ENCODE measurements around the gene ORC6. TPM values are rescaled to one million over a fixed set of nuclear protein-coding genes. Genes with fewer than 3 reads are reported as not detected.

Gene ORC6
- total RNA-seq, 1 donor from 2014 or later: 13.2 TPM

GRCh38 chr16:46717692-46718091 lies 28.2 kb downstream of the ORC6 start:
- no peak overlapping the region for H3K4me3 Mint-ChIP-seq
- peaks cover 10% of the 10 kb centered on the region for H3K4me1 Mint-ChIP-seq
- ChIA-PET CTCF (no interaction called here), POLR2A (no interaction called here)
- H3K27me3 Mint-ChIP-seq: no peaks in the 10 kb centered on the region
- no peak for ATAC-seq (ENCODE audit: low read depth)
- H3K36me3 Mint-ChIP-seq (ENCODE audit: low read depth): no peaks in the 10 kb centered on the region
- H3K27ac Mint-ChIP-seq: no peak overlapping the region
- DNase-seq: no peak
- TF ChIP-seq CTCF (IDR thresholded peaks at IDR 0.05): no peak
- intact Hi-C loops (cut with micrococcal nuclease): no loop called here
- no peaks in the 10 kb centered on the region for H3K9me3 Mint-ChIP-seq

GRCh38 chr16:46718214-46718613 lies 28.8 kb downstream of the ORC6 start:
- no peaks in the 10 kb centered on the region for H3K27me3 Mint-ChIP-seq
- no peak for DNase-seq
- H3K4me1 Mint-ChIP-seq: peaks cover 5% of the 10 kb centered on the region
- no peak for TF ChIP-seq CTCF (IDR thresholded peaks at IDR 0.05)
- H3K9me3 Mint-ChIP-seq: no peaks in the 10 kb centered on the region
- H3K36me3 Mint-ChIP-seq (ENCODE audit: low read depth): no peaks in the 10 kb centered on the region
- no peak for ATAC-seq (ENCODE audit: low read depth)
- POLR2A ChIA-PET: no interaction called here
- CTCF ChIA-PET: no interaction called here
- no peak overlapping the region for H3K27ac Mint-ChIP-seq
- intact Hi-C loops (cut with micrococcal nuclease): no loop called here
- H3K4me3 Mint-ChIP-seq: no peak overlapping the region

GRCh38 chr16:46719528-46719927 lies 30.1 kb downstream of the ORC6 start:
- intact Hi-C loops (cut with micrococcal nuclease): no loop called here
- no peak for TF ChIP-seq CTCF (IDR thresholded peaks at IDR 0.05)
- ChIA-PET CTCF (no interaction called here), POLR2A (interaction anchor here (0.5 to 0.7 kb wide), 2 partner anchors 15 to 20 kb away, joined by 3 to 4 read pairs; no protein-coding TSS in a partner anchor)
- Mint-ChIP-seq H3K9me3 (no peaks in the 10 kb centered on the region), H3K27me3 (no peaks in the 10 kb centered on the region), H3K4me1 (no peaks in the 10 kb centered on the region), H3K27ac (no peak overlapping the region), H3K4me3 (no peak overlapping the region), H3K36me3 (ENCODE audit: low read depth) (no peaks in the 10 kb centered on the region)
- no peak for ATAC-seq (ENCODE audit: low read depth)
- no peak for DNase-seq

- CTCF ChIA-PET: no interaction called here
- peaks cover 4% of the 10 kb centered on the region for H3K9me3 Mint-ChIP-seq
- no peak for DNase-seq
- no peaks in the 10 kb centered on the region for H3K27me3 Mint-ChIP-seq
- no peak overlapping the region for H3K27ac Mint-ChIP-seq
- H3K4me3 Mint-ChIP-seq: no peak overlapping the region
- TF ChIP-seq CTCF (IDR thresholded peaks at IDR 0.05): no peak
- intact Hi-C loops (cut with micrococcal nuclease): no loop called here
- H3K36me3 Mint-ChIP-seq (ENCODE audit: low read depth): no peaks in the 10 kb centered on the region
- no peaks in the 10 kb centered on the region for H3K4me1 Mint-ChIP-seq
- no peak for ATAC-seq (ENCODE audit: low read depth)
- POLR2A ChIA-PET: no interaction called here
These were observed 31.2 kb downstream of the ORC6 start for GRCh38 chr16:46720619-46721018.

DNA sequence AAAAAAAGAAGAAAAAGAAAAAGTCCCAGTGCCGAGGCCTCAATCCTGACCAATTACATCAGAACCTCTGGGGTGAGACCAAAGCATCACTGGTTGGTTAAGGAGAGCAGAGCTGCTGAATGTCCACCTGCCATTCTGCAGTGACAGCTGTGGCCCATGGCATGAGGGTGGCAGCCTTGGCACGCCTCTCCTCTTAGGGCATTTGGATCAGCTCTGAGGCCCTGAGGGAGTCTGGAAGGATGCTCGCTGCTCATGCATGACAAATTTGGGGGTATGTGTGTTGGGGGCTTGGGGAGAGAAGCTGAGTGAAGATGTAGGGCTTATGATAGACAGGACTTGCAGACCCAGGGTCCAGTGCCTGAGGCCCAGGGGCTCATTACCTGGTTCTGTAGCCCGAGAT lies 32.4 kb downstream of the ORC6 start:
- intact Hi-C loops (cut with micrococcal nuclease): no loop called here
- Mint-ChIP-seq H3K27me3 (no peaks in the 10 kb centered on the region), H3K4me3 (no peak overlapping the region), H3K9me3 (peaks cover 8% of the 10 kb centered on the region), H3K4me1 (no peaks in the 10 kb centered on the region), H3K27ac (no peak overlapping the region), H3K36me3 (ENCODE audit: low read depth) (peaks cover 4% of the 10 kb centered on the region)
- ChIA-PET POLR2A (no interaction called here), CTCF (no interaction called here)
- DNase-seq: no peak
- TF ChIP-seq CTCF (IDR thresholded peaks at IDR 0.05): no peak
- ATAC-seq (ENCODE audit: low read depth): no peak
